PC-9 (cell line): ENCODE data around the gene CELF4.

Source experiments
- EZH2 ChIP-seq: fragments of 200-600 bp; sonication (generic); IDR thresholded peaks from 2 replicates; pipeline ENCODE4 v1.8.0; 2017; ENCODE audit warnings: antibody characterized with exemption, low read depth
- TF ChIP-seq, protein P1 (sequence below): fragments of 200-600 bp; sonication (generic); conservative IDR thresholded peaks from 2 replicates; pipeline ENCODE4 v1.6.1; 2017; ENCODE audit warnings: mixed run types, antibody characterized with exemption, mild to moderate bottlenecking, moderate library complexity

DNA sequence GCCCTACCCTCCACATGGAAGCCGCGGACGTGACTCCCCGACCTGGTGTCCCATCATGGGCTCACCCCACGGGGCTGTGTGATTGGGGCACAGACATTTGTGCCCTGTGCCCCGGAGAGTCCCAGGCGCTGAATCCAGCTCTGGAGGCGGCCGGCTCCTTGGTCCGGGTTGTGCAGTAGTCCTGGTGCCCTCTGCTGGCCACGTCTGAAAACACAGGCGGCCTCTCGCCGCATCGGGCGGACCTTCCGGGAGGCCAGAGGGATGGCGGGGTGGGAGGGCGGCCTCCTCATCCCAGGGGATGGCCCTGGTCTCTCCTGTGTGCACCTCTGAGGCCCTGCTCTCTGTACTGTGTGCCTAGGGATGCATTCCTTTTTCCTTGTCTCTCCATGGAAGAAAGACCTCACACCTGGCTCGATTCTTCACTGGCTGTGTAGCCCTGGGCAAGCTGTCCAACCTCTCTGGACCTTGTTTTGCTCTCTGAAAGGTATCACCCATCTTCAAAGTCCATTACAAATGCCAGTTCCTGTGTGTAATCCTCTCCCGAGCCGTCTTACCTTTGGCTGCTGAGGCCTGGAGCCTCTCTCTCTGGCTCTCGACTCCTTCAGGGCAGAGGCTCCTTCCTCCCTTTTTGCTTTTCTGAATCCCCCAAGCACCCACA, 27.6 kb downstream of the CELF4 start:
- TF ChIP-seq, protein P1, sequence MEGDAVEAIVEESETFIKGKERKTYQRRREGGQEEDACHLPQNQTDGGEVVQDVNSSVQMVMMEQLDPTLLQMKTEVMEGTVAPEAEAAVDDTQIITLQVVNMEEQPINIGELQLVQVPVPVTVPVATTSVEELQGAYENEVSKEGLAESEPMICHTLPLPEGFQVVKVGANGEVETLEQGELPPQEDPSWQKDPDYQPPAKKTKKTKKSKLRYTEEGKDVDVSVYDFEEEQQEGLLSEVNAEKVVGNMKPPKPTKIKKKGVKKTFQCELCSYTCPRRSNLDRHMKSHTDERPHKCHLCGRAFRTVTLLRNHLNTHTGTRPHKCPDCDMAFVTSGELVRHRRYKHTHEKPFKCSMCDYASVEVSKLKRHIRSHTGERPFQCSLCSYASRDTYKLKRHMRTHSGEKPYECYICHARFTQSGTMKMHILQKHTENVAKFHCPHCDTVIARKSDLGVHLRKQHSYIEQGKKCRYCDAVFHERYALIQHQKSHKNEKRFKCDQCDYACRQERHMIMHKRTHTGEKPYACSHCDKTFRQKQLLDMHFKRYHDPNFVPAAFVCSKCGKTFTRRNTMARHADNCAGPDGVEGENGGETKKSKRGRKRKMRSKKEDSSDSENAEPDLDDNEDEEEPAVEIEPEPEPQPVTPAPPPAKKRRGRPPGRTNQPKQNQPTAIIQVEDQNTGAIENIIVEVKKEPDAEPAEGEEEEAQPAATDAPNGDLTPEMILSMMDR: peak; percentile 77
- no peak for TF ChIP-seq EZH2
